NCI-H510A treated with DMSO at 0.1 percent for 48 hours (cell line): ENCODE data around the gene SPNS2.

ENCODE experiments used
- DNase-seq: peaks from one replicate; lab custom pipeline; 2025; lab: John Stamatoyannopoulos, UW

Gene SPNS2

GRCh38 chr17:4480929-4481898, 17.5 kb upstream of the SPNS2 start:
- no peak for DNase-seq

- no peak for DNase-seq
Observed at GRCh38 chr17:4482338-4483011, 16.2 kb upstream of the SPNS2 start.

GRCh38 chr17:4483012-4483840, 15.5 kb upstream of the SPNS2 start:
- no peak for DNase-seq

GRCh38 chr17:4485676-4486646, 12.7 kb upstream of the SPNS2 start:
- no peak for DNase-seq

- DNase-seq: no peak
Observed at GRCh38 chr17:4487296-4487695, 11.4 kb upstream of the SPNS2 start.

GRCh38 chr17:4487820-4488716, 10.6 kb upstream of the SPNS2 start:
- DNase-seq: no peak

- DNase-seq: no peak
Observed at GRCh38 chr17:4488989-4489595, 9.6 kb upstream of the SPNS2 start.

- no peak for DNase-seq
Observed at GRCh38 chr17:4490109-4490591, 8.5 kb upstream of the SPNS2 start.

GRCh38 chr17:4490637-4491061, 8.0 kb upstream of the SPNS2 start:
- DNase-seq: peak; percentile 42

- peak; percentile 17 for DNase-seq
Observed at GRCh38 chr17:4492721-4493561, 5.7 kb upstream of the SPNS2 start.

- DNase-seq: no peak
Observed at GRCh38 chr17:4497101-4497824, 1.4 kb upstream of the SPNS2 start.

GRCh38 chr17:4499431-4500190, 930 bp downstream of the SPNS2 start:
- no peak for DNase-seq

GRCh38 chr17:4500191-4500571, 1.5 kb downstream of the SPNS2 start:
- peak; percentile 20 for DNase-seq

- DNase-seq: no peak
Observed at GRCh38 chr17:4501295-4501949, 2.7 kb downstream of the SPNS2 start.

GRCh38 chr17:4502466-4503154, 3.9 kb downstream of the SPNS2 start:
- no peak for DNase-seq
